ENCODE measurements around the gene NOL4. TPM values are rescaled to one million over a fixed set of nuclear protein-coding genes. Genes with fewer than 3 reads are reported as not detected.

The NOL4 gene
- total RNA-seq, 1 experiment from 2014 or later: not detected

DNA sequence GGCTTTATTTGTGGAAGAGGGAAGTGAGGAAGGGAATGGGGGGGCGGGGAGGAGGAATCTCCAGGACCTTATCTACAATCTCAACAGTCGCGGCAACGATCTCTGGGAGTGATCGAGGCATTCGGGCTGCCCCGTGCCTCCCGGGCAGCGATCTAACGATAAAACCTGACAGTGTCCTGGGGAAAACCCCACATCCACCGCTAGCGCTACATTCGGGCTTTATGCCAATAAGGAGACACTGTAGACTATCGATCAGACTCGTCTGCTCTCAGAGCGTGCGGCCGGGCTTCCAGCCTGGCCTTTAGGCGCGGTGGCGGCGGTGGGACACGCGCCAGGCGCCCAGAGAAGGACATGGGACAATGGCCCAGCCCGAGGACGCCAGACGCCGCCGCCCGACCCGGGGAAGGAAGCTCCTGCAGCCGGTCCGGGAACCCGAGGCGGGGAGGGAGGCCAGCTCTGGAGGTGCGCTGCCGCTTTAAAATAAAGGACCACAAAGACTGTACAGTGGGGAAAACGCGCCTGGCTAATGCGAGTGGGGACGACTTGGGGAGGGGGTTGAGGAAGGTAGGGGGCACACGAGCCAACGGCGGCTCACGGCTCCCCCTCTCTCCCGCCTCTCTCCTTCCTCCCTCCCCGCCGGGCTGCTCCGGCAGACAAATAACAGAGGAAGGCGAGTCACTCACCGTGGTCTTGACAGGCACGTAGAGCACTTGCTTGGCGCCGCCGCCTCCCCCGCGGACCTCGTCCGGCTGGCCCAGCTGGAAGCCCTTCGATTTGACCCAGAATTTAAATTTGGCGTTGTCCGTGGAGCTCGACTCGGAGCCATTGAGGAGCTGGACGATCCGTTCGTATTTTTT is 2.2 kb downstream of the NOL4 start:
- H3K4me2 ChIP-seq (ENCODE audit: low read length): no peak overlapping the region

More for the DNA sequence above, 2.2 kb downstream of the NOL4 start:
- ChIA-PET POLR2A (no interaction called here), CTCF (no interaction called here), RAD21 (ENCODE audit: low non-redundant PET in 1 of 2, low total read pairs in 2 of 2, uncharacterized antibody in 2 of 2, unreplicated experiment in 2 of 2) (no interaction called here)
- Histone ChIP-seq H3K9ac (ENCODE audit: low read length) (no peak overlapping the region), H3K9me2 (ENCODE audit: insufficient read depth) (no peaks in the 10 kb centered on the region), H3K4me3 (replicated peaks in 1 of 2; ENCODE audit: low read depth in 1 of 2, low read length in 2 of 2) (no peak overlapping the region), H3K4me1 (ENCODE audit: control insufficient read depth in 1 of 2, insufficient read depth in 2 of 2, low read length in 2 of 2) (no peaks in the 10 kb centered on the region), H3K36me3 (ENCODE audit: control insufficient read depth in 1 of 2, insufficient read depth in 2 of 2, low read length in 2 of 2) (no peaks in the 10 kb centered on the region), H3K79me2 (ENCODE audit: insufficient read depth, low read length) (no peaks in the 10 kb centered on the region), H3K27me3 (ENCODE audit: insufficient read depth, low read length) (no peaks in the 10 kb centered on the region), H3K9me3 (ENCODE audit: control insufficient read depth in 1 of 2, insufficient read depth in 1 of 2, low read depth in 1 of 2, low read length in 2 of 2) (peaks cover 0 to 21% of the 10 kb centered on the region in 2 experiments; a peak in 2 of 4 replicates), H4K20me1 (ENCODE audit: insufficient read depth) (no peaks in the 10 kb centered on the region), H2AFZ (ENCODE audit: low read depth, low read length, poor library complexity, severe bottlenecking) (no peak overlapping the region), H3K27ac (ENCODE audit: low read depth, low read length) (no peak overlapping the region)
- intact Hi-C loops (cut with micrococcal nuclease): no loop called here
- DNase-seq (ENCODE audit: low read depth, low spot score): no peak
- ATAC-seq: no peak
- BruUV-seq (replicated peaks): no TSS peak
- TF ChIP-seq, protein P1, sequence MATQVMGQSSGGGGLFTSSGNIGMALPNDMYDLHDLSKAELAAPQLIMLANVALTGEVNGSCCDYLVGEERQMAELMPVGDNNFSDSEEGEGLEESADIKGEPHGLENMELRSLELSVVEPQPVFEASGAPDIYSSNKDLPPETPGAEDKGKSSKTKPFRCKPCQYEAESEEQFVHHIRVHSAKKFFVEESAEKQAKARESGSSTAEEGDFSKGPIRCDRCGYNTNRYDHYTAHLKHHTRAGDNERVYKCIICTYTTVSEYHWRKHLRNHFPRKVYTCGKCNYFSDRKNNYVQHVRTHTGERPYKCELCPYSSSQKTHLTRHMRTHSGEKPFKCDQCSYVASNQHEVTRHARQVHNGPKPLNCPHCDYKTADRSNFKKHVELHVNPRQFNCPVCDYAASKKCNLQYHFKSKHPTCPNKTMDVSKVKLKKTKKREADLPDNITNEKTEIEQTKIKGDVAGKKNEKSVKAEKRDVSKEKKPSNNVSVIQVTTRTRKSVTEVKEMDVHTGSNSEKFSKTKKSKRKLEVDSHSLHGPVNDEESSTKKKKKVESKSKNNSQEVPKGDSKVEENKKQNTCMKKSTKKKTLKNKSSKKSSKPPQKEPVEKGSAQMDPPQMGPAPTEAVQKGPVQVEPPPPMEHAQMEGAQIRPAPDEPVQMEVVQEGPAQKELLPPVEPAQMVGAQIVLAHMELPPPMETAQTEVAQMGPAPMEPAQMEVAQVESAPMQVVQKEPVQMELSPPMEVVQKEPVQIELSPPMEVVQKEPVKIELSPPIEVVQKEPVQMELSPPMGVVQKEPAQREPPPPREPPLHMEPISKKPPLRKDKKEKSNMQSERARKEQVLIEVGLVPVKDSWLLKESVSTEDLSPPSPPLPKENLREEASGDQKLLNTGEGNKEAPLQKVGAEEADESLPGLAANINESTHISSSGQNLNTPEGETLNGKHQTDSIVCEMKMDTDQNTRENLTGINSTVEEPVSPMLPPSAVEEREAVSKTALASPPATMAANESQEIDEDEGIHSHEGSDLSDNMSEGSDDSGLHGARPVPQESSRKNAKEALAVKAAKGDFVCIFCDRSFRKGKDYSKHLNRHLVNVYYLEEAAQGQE (IDR thresholded peaks at IDR 0.05; ENCODE audit: low read depth): no peak
- TF ChIP-seq EZH2phosphoT487 (IDR thresholded peaks at IDR 0.05; ENCODE audit: borderline replicate concordance): no peak
- no peak for TF ChIP-seq CEBPB (IDR thresholded peaks at IDR 0.05; ENCODE audit: low read depth)
- TF ChIP-seq SRF (IDR thresholded peaks at IDR 0.05; ENCODE audit: low read depth): no peak
- no peak for TF ChIP-seq JUND (IDR thresholded peaks at IDR 0.05)
- TF ChIP-seq TCF7L2 (IDR thresholded peaks at IDR 0.05; ENCODE audit: borderline replicate concordance, extremely low read depth, insufficient read depth, insufficient read length): no peak
- no peak for TF ChIP-seq FOSL1 (IDR thresholded peaks at IDR 0.05; ENCODE audit: low read depth)
- TF ChIP-seq EGR1 (IDR thresholded peaks at IDR 0.05; ENCODE audit: low read depth): no peak
- no peak for TF ChIP-seq SP1 (IDR thresholded peaks at IDR 0.05; ENCODE audit: low read depth)
- no peak for TF ChIP-seq CBX3 (IDR thresholded peaks at IDR 0.05; ENCODE audit: low read depth)
- no peak for TF ChIP-seq ZFX (IDR thresholded peaks at IDR 0.05)
- TF ChIP-seq EZH2 (IDR thresholded peaks at IDR 0.05): no peak
- no peak for TF ChIP-seq SIN3A (IDR thresholded peaks at IDR 0.05; ENCODE audit: low read depth)
- no peak for TF ChIP-seq YY1 (IDR thresholded peaks at IDR 0.05; ENCODE audit: extremely low read depth, insufficient replicate concordance, low read depth, low read length)
- TF ChIP-seq POLR2A (IDR thresholded peaks at IDR 0.05; ENCODE audit: borderline replicate concordance, extremely low read depth, insufficient read depth, insufficient read length): no peak
- TF ChIP-seq ELF1 (IDR thresholded peaks at IDR 0.05; ENCODE audit: borderline replicate concordance, low read depth): no peak
- no peak for TF ChIP-seq POLR2AphosphoS5 (IDR thresholded peaks at IDR 0.05; ENCODE audit: low read depth, low read length)
- TF ChIP-seq, protein P2, sequence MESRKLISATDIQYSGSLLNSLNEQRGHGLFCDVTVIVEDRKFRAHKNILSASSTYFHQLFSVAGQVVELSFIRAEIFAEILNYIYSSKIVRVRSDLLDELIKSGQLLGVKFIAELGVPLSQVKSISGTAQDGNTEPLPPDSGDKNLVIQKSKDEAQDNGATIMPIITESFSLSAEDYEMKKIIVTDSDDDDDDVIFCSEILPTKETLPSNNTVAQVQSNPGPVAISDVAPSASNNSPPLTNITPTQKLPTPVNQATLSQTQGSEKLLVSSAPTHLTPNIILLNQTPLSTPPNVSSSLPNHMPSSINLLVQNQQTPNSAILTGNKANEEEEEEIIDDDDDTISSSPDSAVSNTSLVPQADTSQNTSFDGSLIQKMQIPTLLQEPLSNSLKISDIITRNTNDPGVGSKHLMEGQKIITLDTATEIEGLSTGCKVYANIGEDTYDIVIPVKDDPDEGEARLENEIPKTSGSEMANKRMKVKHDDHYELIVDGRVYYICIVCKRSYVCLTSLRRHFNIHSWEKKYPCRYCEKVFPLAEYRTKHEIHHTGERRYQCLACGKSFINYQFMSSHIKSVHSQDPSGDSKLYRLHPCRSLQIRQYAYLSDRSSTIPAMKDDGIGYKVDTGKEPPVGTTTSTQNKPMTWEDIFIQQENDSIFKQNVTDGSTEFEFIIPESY (IDR thresholded peaks at IDR 0.05; ENCODE audit: extremely low read depth, insufficient replicate concordance, low read length): no peak
